AG04449 (cell line): ENCODE data around the gene AGBL4.

Experiments
- CTCF ChIA-PET: fragments of 350-600 bp; formaldehyde crosslinking; extraction: SDS; loops from one replicate; lab custom pipeline; 2021; ENCODE audit warnings: antibody characterized with exemption; lab: Yijun Ruan, JAX
- POLR2A ChIA-PET: fragments of 400-600, 350-600 bp; formaldehyde crosslinking; extraction: SDS; loops from one replicate; lab custom pipeline; 2020; ENCODE audit warnings: antibody characterized with exemption, inconsistent platforms; lab: Yijun Ruan, JAX
- DNase-seq: peaks from one replicate; pipeline ENCODE4 v3.0.0-alpha.2; 2010; ENCODE audit warnings: low read depth, low spot score
- H3K4me3 ChIP-seq: 2 replicates; pipeline ENCODE4 v1.5.1; 2011; ENCODE audit warnings: low read depth, mild to moderate bottlenecking, control low read depth, low read length
- CTCF ChIP-seq: IDR thresholded peaks from one replicate; pipeline ENCODE4 v1.5.1; 2011; ENCODE audit warnings: mild to moderate bottlenecking, moderate library complexity, low read length, control low read depth, inconsistent platforms; ENCODE audit not compliant: insufficient read depth; ENCODE audit errors: missing control alignments

AGBL4 gene

GRCh38 chr1:48693674-48694320, 1330.0 kb downstream of the AGBL4 start:
- POLR2A ChIA-PET, result no interaction called here
- CTCF ChIA-PET, result interaction anchor here (5.1 kb wide), 1 partner anchor 17 kb away, joined by 54 read pairs; no protein-coding TSS in a partner anchor
- no peak for DNase-seq

GRCh38 chr1:48693180-48693579, 1330.6 kb downstream of the AGBL4 start:
- no peak for TF ChIP-seq CTCF
- no peak overlapping the region for H3K4me3 ChIP-seq
- ChIA-PET POLR2A (no interaction called here), CTCF (interaction anchor here (0.7 kb wide), 1 partner anchor 16 kb away, joined by 7 read pairs; no protein-coding TSS in a partner anchor)
- no peak for DNase-seq

More at GRCh38 chr1:48693674-48694320, 1330.0 kb downstream of the AGBL4 start:
- no peak overlapping the region for H3K4me3 ChIP-seq
- TF ChIP-seq CTCF, result no peak

GRCh38 chr1:48692235-48692634, 1331.5 kb downstream of the AGBL4 start:
- ChIA-PET CTCF (interaction anchor here (0.7 kb wide), 1 partner anchor 15 kb away, joined by 7 read pairs; no protein-coding TSS in a partner anchor), POLR2A (no interaction called here)
- DNase-seq, result no peak
- no peak for TF ChIP-seq CTCF
- H3K4me3 ChIP-seq, result no peak overlapping the region

GRCh38 chr1:48691429-48692001, 1332.2 kb downstream of the AGBL4 start:
- no peak overlapping the region for H3K4me3 ChIP-seq
- TF ChIP-seq CTCF, result no peak
- ChIA-PET CTCF (no interaction called here), POLR2A (no interaction called here)
- DNase-seq, result no peak

- ChIA-PET CTCF (interaction anchor here (0.9 to 1.5 kb wide), 5 partner anchors 8 to 12 kb away, joined by 3 to 5 read pairs (median 4); no protein-coding TSS in a partner anchor), POLR2A (no interaction called here)
- DNase-seq, result no peak
- TF ChIP-seq CTCF, result peak; percentile 9
- no peak overlapping the region for H3K4me3 ChIP-seq
Observed at GRCh38 chr1:48688102-48688760, 1335.5 kb downstream of the AGBL4 start.
